Middle frontal gyrus (tissue), 1 donor: ENCODE data around the gene LRRC2.
"Not testable (repeated sequence)": the region's sequence is repeated elsewhere in the genome, so short reads cannot be mapped to it uniquely, and the experiment has no call there.

Experiments
- DNase-seq: peaks from one replicate; pipeline ENCODE4 v3.0.0-alpha.2; 2015; ENCODE audit warnings: low spot score; ENCODE audit errors: extremely low spot score

LRRC2 gene

DNA sequence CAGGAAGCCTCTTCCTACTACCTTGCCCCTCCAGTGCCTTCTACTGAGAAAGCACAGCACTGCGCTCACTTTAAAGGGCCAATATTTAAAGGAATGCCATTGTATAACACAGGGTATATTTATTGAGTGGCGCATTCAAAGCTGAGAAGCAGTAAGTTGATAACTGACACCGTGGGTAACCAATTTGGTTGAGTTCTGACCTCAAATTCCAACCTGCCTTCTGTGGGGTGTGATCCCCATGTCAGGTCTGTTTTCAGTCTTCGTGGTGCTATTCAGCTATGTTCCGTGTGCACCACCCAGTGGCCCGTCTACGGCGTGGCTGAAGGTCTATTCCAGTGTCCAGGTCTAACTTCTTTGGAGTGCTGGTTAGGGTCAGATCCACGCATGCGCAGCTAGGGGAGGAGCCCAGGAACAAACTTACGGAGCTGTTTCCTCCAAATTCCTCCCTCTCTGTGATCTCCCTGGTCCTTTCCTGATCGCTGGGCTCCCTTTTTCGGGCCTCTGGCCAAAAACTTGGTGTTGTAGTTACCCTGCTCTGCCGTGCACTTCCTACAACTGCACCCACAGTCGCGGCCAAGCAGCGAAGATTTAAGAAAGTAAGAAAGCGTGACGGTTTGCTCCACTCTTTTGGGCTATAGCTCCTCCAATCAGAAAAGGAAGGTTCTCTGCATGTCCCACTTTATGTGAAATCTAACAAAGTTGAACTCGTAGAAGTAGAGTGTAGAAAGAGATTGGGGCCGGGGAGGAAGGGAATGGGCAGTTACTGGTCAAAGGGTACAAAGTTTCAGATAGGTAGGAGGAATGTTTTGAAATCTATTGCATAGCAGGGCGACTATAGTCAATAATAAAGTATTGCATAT, 7.7 kb downstream of the LRRC2 start:
- DNase-seq, result no peak

- DNase-seq, result no peak
These were observed 8.3 kb downstream of the LRRC2 start for GRCh38 chr3:46557814-46558183.

GRCh38 chr3:46553154-46553553, 12.9 kb downstream of the LRRC2 start:
- no peak for DNase-seq

DNA sequence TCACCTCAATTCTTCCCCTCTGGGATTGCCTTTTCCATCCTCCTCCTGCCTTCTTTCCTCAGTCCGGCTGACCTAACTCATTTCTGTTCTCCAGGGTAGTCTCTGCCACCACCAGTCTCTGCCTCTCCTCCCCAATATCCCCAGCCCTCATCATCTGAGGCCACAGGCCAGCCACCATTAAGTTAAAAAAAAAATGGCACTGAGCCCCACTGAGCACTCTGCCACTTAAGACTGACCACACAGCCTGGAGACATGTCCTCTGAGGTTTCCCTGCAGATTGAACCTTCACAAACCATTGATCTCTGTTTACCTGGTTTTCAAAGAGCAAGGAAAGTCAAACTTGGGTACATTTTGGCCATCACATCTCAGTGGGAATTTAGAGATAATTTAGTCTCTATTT, 13.6 kb downstream of the LRRC2 start:
- no peak for DNase-seq

GRCh38 chr3:46551615-46552014, 14.5 kb downstream of the LRRC2 start:
- no peak for DNase-seq

- no peak for DNase-seq
These were observed 16.1 kb downstream of the LRRC2 start for GRCh38 chr3:46549989-46550388.

- no peak for DNase-seq
These were observed 16.6 kb downstream of the LRRC2 start for GRCh38 chr3:46549408-46549904.

DNA sequence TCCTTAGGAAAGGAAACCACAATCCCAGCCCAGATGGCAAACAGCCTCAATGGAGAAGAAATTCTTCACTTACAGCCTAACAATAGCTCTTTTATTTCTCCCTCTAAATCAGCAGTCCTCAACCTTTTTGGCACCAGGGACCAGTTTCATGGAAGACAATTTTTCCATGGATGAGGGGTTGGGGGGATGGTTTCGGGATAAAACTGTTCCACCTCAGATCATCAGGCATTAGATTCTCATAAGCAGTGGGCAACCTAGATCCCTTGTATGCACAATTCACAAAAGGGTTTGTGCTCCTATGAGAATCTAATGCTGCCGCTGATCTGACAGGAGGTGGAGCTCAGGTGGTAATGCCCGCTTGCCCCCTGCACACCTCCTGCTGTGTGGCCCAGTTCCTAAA, 17.5 kb downstream of the LRRC2 start:
- not testable (repeated sequence) for DNase-seq

DNA sequence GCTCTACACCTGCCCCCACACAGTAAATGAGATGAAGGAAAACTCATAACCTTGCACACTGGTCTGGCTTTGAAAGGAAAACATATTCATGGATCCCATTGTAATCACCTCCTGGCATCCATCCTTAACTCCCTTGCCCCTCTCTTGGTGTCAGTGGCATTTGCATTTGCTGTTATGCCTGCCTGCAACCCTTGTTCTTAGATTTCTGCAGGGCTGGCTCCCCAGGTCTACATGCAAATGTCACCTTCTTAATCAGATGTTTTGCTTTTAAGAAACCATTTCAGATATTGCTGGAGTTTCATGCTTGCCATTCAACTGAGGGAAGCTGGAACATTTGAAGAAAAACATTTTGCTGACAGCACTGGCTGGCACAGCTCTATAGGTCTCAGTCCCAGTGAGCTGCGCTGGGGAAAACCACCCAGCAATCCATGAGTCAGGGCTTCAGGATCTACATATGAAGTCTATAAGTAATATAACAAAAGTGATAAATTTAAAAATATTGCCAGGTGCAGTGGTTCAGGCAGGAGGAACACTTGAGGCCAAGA, 19.1 kb downstream of the LRRC2 start:
- no peak for DNase-seq

- DNase-seq, result no peak
These were observed 20.1 kb downstream of the LRRC2 start for GRCh38 chr3:46545818-46546630.

- DNase-seq, result no peak
These were observed 21.2 kb downstream of the LRRC2 start for GRCh38 chr3:46544771-46545503.

GRCh38 chr3:46542801-46543201, 23.3 kb downstream of the LRRC2 start:
- DNase-seq, result no peak

DNA sequence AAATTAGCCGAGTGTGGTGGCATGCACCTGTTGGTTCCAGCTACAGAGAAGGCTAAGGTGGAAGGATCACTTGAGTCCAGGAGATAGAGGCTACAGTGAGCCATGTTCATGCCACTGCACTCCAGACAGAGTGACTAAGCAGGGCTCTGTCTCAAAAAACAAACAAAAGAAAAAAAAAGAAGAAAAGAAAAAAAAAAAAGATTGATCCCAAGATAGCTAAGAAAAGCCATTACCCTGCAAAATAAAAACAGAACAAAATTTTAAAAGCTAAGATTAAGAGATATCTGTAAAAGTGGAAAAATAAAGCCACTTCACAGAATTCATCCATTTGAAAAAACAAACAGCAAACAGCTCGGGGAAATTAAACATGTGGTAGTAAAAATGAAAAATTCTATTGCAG, 23.8 kb downstream of the LRRC2 start:
- no peak for DNase-seq

- no peak for DNase-seq
These were observed 24.3 kb downstream of the LRRC2 start for GRCh38 chr3:46541835-46542234.

DNA sequence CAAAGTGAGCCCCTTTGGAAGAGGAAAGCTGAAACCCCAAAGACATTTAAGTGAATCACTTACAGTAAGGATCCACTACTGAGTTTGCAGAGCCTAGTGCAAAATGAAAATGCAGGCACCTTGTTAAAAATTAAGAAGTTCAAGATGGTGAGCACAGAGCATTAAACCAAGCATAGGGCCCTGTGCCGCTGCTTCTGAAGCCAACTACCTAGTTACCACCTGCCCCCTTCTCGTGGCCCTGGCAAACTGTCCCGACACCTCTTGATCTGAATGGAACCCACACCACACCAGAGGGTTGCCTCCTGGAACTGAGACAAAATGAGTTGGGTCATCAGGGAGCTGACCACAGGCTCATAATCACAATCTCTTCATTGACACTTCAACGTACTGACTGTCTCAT, 25.6 kb downstream of the LRRC2 start:
- DNase-seq, result no peak

DNA sequence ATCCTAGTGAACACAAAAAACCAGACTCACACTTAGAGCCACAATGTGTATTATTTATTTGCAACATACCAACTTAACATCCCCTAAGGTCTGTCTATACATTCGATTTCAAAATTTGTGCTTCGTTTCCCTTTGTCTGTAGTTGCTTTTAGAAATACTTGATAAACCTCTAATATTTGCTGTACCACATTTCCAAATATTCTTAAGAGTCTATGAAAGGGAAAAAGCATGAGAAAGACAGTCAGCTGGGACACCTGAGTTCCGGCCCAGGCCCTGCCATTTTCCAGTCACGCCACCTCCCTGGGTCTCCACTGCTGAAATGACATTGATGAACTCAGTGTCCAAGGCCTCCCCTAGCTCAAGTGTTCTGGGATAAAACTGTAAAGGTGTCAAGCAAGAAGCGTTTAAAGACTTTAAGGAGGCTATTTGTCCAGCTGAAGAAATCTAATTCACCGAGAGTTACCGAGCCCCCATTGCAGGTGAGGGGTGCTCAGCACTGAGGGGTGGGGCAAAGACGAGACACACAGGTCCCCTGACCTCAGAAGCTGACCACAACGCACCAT, 26.6 kb downstream of the LRRC2 start:
- DNase-seq, result no peak

- DNase-seq, result no peak
These were observed 27.2 kb downstream of the LRRC2 start for GRCh38 chr3:46538803-46539442.

GRCh38 chr3:46538425-46538802, 27.7 kb downstream of the LRRC2 start:
- not testable (repeated sequence) for DNase-seq

DNA sequence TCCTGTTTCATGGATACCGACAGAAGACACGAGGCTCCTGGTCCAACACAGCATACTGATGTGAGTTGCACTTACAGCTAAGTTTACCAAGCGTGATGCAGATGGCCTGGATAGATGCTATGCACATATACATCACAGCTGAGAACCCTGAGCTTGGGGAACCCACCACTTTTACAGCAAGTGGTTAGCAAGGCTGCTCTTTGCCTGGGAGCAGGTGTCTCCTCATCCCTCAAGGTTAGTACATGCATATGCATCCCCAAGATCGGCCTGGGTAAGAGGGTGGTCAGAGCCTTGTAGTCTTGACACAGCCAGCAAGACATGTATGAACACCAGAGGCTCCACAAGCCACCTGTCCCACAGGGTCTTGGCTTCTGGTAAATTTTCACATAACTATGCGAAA, 28.3 kb downstream of the LRRC2 start:
- no peak for DNase-seq

DNA sequence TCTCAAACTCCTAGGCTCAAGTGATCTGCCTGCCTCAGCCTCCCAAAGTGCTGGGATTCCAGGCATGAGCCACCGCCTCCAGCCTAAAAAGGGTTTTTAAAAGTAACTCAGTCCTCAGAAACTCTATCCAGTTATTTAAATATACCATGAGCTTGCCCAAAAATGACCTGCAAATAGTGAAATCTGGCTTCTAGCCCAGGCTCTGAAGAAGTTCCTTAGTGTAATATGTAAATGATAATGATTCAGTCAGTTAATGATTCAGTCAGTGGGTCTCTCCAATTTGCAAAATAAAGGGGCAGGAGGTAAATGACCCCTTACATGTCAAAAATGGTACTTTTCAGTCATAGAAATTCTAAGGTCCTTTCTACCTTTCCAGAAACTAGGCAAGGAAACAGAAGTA, 28.8 kb downstream of the LRRC2 start:
- no peak for DNase-seq

DNA sequence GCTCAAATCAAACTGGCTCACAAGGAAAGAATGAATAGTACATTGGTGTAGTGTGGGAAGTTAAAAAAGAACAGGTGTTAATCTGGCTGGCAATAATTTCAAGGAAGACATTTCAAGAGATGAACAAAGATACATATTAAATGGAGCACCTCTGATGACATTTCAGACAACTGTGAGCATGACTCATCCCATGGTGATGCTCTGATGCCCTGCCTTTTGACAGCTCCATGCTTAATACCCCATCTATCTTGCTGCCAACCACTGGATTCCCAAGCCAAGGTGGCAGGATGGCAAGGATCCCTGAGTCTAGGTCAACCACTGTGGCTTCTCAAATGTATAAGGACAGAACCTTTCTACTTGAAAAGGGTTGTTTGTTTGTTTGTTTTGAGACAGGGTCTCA, 29.3 kb downstream of the LRRC2 start:
- DNase-seq, result no peak
